CD4-positive, alpha-beta T cell (primary cell): Measurements from ENCODE around the gene INSYN2B. TPM values are rescaled to one million over a fixed set of nuclear protein-coding genes. Genes with fewer than 3 reads are reported as not detected.

ENCODE experiments used
- ATAC-seq: fragments of 200-7000 bp; cut with Tn5 transposase; one replicate; pipeline ENCODE4 v1.10.0; 2022; ENCODE audit warnings: mild to moderate bottlenecking; ENCODE audit not compliant: poor library complexity
- CTCF ChIA-PET: fragments of 350-600 bp; sonication (Branson Sonifier 250); formaldehyde crosslinking; loops from one replicate; lab custom pipeline; 2021; ENCODE audit warnings: antibody characterized with exemption, inconsistent platforms; lab: Charles Lee
- POLR2A ChIA-PET: fragments of 350-600 bp; sonication (Branson Sonifier 250); formaldehyde crosslinking; loops from one replicate; lab custom pipeline; 2021; ENCODE audit warnings: antibody characterized with exemption, inconsistent platforms; lab: Charles Lee
- DNase-seq, 14 experiments: peaks; one replicate each; pipeline ENCODE4 v3.0.0-alpha.2; 2013 to 2020; ENCODE audit warnings: mixed read lengths in 2 of 14
- H3K27ac ChIP-seq, 2 donors: one replicate each; pipeline versions ENCODE4 v1.5.1 to v1.7.0; 2013; ENCODE audit warnings: low read length in 2 of 2, low read depth in 1 of 2, mild to moderate bottlenecking in 1 of 2
- H3K27me3 ChIP-seq, 2 experiments: 1 replicate in 1 of 2; 2 replicates in 1 of 2; pipeline versions ENCODE4 v1.6.1 to v1.7.0; 2013; ENCODE audit warnings: low read length in 2 of 2, control low read depth in 1 of 2, mild to moderate bottlenecking in 1 of 2, moderate library complexity in 1 of 2; ENCODE audit not compliant: insufficient read depth in 2 of 2, control insufficient read depth in 1 of 2
- H3K36me3 ChIP-seq: one replicate; pipeline ENCODE4 v1.6.1; 2013; ENCODE audit warnings: low read length, control low read depth; ENCODE audit not compliant: insufficient read depth
- H3K4me1 ChIP-seq: one replicate; pipeline ENCODE4 v1.6.1; 2013; ENCODE audit warnings: low read length, control low read depth; ENCODE audit not compliant: insufficient read depth
- H3K4me3 ChIP-seq: one replicate; pipeline ENCODE4 v1.5.1; 2013; ENCODE audit warnings: mild to moderate bottlenecking, low read length, moderate library complexity
- H3K9me3 ChIP-seq, 2 experiments: 1 replicate in 1 of 2; 2 replicates in 1 of 2; pipeline versions ENCODE4 v1.6.1 to v1.7.0; 2013; ENCODE audit warnings: low read length in 2 of 2, mild to moderate bottlenecking in 2 of 2, control low read depth in 1 of 2, moderate library complexity in 1 of 2; ENCODE audit not compliant: control insufficient read depth in 1 of 2, insufficient read depth in 1 of 2
- H3K27ac Mint-ChIP-seq: one replicate; pipeline ENCODE4 v1.8.0; 2020; ENCODE audit warnings: mixed read lengths
- H3K27me3 Mint-ChIP-seq: one replicate; pipeline ENCODE4 v1.8.0; 2021; ENCODE audit warnings: mixed read lengths
- H3K36me3 Mint-ChIP-seq: one replicate; pipeline ENCODE4 v1.8.0; 2021; ENCODE audit warnings: low read depth, mixed read lengths
- H3K4me1 Mint-ChIP-seq: one replicate; pipeline ENCODE4 v1.8.0; 2021; ENCODE audit warnings: low read depth, mixed read lengths
- H3K4me3 Mint-ChIP-seq: one replicate; pipeline ENCODE4 v1.8.0; 2020; ENCODE audit warnings: mild to moderate bottlenecking, mixed read lengths
- H3K9me3 Mint-ChIP-seq: one replicate; pipeline ENCODE4 v1.8.0; 2020; ENCODE audit warnings: mixed read lengths
- intact Hi-C, 2 experiments: fragments of 100-400 bp; cut with DNase I in 1 of 2; cut with micrococcal nuclease in 1 of 2; formaldehyde crosslinking; loops; one replicate each; pipeline versions ENCODE4 v1.15.1 to v1.9.0; 2023 to 2025; cut with DNase I, micrococcal nuclease
- total RNA-seq, 174 experiments: library from RNA in 2 of 174; stranded (reverse) in 2 of 174; gene quantifications; one replicate each; pipeline ENCODE4 v1.2.3 and lab custom pipeline; 2021 to 2026
- TF ChIP-seq, protein P1 (sequence below): fragments of 200-600 bp; IDR thresholded peaks from one replicate; pipeline ENCODE4 v1.8.0; 2022; ENCODE audit warnings: antibody characterized with exemption, mild to moderate bottlenecking

The INSYN2B gene
- total RNA-seq, 2 experiments from 2014 or later, result not detected

DNA sequence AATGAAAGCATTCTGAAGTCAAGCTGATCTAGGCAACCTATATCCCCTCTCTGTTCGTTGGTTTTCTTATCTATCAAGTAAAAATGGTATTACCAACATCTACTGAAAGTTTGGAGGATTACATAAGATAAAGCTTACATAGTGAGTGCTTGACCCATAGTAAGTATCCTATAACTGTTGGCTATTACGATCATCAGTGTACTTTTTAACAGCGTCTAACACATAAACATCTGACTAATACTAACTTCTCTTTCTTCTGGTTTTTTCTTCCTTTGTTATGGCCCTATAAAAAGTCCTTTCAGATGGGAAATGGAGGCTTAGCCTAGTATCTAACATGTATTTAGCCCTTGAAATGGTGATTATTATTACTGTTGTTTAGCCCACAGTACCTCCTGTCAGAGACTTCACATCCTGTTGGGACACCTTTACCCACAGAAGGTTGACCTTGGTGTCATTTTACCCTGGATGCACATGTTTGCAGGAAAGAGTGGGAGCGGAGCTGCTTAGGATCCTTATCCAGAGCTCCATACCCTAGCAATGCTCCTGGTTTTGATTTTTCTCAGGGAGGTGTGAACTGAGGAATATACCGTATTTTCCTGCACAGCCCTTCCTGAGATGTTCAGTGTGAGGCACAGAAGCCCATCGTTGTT is 6.0 kb downstream of the INSYN2B start:
- Mint-ChIP-seq H3K4me3 (no peak overlapping the region), H3K4me1 (peaks cover 4% of the 10 kb centered on the region), H3K27ac (no peak overlapping the region), H3K36me3 (peaks cover 43% of the 10 kb centered on the region), H3K9me3 (no peaks in the 10 kb centered on the region), H3K27me3 (no peaks in the 10 kb centered on the region)
- Histone ChIP-seq H3K27me3 (no peaks in the 10 kb centered on the region), H3K4me1 (no peaks in the 10 kb centered on the region), H3K4me3 (no peak overlapping the region), H3K36me3 (peaks cover 10% of the 10 kb centered on the region), H3K27ac (no peak overlapping the region), H3K9me3 (no peaks in the 10 kb centered on the region)
- DNase-seq, result no peak
- CTCF ChIA-PET, result no interaction called here
- POLR2A ChIA-PET, result no interaction called here
- TF ChIP-seq, protein P1, sequence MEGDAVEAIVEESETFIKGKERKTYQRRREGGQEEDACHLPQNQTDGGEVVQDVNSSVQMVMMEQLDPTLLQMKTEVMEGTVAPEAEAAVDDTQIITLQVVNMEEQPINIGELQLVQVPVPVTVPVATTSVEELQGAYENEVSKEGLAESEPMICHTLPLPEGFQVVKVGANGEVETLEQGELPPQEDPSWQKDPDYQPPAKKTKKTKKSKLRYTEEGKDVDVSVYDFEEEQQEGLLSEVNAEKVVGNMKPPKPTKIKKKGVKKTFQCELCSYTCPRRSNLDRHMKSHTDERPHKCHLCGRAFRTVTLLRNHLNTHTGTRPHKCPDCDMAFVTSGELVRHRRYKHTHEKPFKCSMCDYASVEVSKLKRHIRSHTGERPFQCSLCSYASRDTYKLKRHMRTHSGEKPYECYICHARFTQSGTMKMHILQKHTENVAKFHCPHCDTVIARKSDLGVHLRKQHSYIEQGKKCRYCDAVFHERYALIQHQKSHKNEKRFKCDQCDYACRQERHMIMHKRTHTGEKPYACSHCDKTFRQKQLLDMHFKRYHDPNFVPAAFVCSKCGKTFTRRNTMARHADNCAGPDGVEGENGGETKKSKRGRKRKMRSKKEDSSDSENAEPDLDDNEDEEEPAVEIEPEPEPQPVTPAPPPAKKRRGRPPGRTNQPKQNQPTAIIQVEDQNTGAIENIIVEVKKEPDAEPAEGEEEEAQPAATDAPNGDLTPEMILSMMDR, result no peak
- no peak for ATAC-seq
- intact Hi-C loops, result no loop called here

DNA sequence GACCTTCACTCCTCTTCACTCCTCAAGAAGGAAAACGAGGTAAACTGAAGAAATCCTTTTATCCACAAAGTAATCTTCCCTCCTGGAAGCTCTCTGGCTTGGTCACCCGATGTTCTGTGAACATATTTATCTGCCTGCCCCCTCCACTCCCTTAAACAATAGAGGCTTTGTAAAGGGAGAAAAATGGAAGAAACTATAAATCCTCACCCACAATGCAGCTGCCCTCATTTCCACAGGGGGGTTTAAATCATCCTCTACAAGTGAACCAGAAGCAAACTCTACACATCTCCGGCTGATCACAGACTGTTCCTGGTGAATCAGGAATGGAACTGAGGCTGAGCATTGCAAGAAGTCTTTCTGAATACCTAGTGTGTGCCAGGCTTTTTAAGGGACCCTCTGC is 7.2 kb downstream of the INSYN2B start:
- no peaks in the 10 kb centered on the region for H3K9me3 ChIP-seq
- H3K4me3 ChIP-seq, result no peak overlapping the region
- Mint-ChIP-seq H3K4me1 (peaks cover 4% of the 10 kb centered on the region), H3K27ac (no peak overlapping the region), H3K27me3 (no peaks in the 10 kb centered on the region), H3K9me3 (no peaks in the 10 kb centered on the region), H3K36me3 (peaks cover 39% of the 10 kb centered on the region), H3K4me3 (no peak overlapping the region)
- H3K4me1 ChIP-seq, result no peaks in the 10 kb centered on the region
- no peaks in the 10 kb centered on the region for H3K27me3 ChIP-seq
- intact Hi-C loops, result no loop called here
- TF ChIP-seq, protein P1, result no peak
- ChIA-PET POLR2A (no interaction called here), CTCF (no interaction called here)
- no peak overlapping the region for H3K27ac ChIP-seq
- no peak for DNase-seq
- H3K36me3 ChIP-seq, result peaks cover 10% of the 10 kb centered on the region
- no peak for ATAC-seq

DNA sequence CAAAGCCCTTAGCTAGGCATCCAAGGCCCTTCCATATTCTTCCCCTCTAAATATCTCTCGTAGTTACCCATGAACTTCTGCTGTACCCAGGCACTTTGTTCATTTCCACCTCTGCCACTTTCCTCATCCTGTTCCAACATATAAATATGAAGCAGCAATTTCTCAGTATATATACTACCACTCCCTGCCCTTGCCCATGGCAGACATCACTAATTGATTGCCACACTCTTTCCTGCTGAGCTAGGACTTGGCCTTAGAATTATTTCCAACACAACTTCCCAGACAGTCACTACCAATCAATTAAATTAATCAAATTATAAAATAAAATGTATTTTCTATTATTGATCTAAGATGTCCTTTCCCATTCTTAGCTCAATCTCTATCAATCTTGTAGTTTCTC is 8.5 kb downstream of the INSYN2B start:
- POLR2A ChIA-PET, result no interaction called here
- H3K4me1 Mint-ChIP-seq, result peaks cover 4% of the 10 kb centered on the region
- no peak overlapping the region for H3K27ac Mint-ChIP-seq
- DNase-seq (no peak), ATAC-seq (no peak)
- H3K4me3 ChIP-seq, result no peak overlapping the region
- intact Hi-C loops, result no loop called here
- no peaks in the 10 kb centered on the region for H3K27me3 ChIP-seq
- H3K9me3 Mint-ChIP-seq, result no peaks in the 10 kb centered on the region
- H3K4me3 Mint-ChIP-seq, result no peak overlapping the region
- peaks cover 44% of the 10 kb centered on the region for H3K36me3 Mint-ChIP-seq
- no peaks in the 10 kb centered on the region for H3K9me3 ChIP-seq
- CTCF ChIA-PET, result no interaction called here
- H3K27ac ChIP-seq, result no peak overlapping the region
- no peaks in the 10 kb centered on the region for H3K4me1 ChIP-seq
- no peaks in the 10 kb centered on the region for H3K27me3 Mint-ChIP-seq
- TF ChIP-seq, protein P1, result no peak
- H3K36me3 ChIP-seq, result peaks cover 15% of the 10 kb centered on the region
